Lower leg skin (tissue), 4 donors: ENCODE measurements around the gene MFF. TPM values are rescaled to one million over a fixed set of nuclear protein-coding genes. Genes with fewer than 3 reads are reported as not detected.

ENCODE experiments used
- DNase-seq, 2 donors: peaks; one replicate each; pipeline ENCODE4 v3.0.0-alpha.2; 2019; ENCODE audit warnings: low spot score in 2 of 2
- H3K4me3 ChIP-seq: fragments of 200-600 bp; sonication (generic); 2 replicates; pipeline ENCODE4 v1.5.1; 2017; ENCODE audit warnings: mild to moderate bottlenecking, low read depth; ENCODE audit not compliant: poor library complexity, severe bottlenecking
- POLR2A ChIP-seq, 2 donors: fragments of 450-650 bp; IDR thresholded peaks; one replicate each; pipeline ENCODE4 v1.6.1; 2016 to 2017; ENCODE audit warnings: antibody characterized with exemption in 2 of 2, mild to moderate bottlenecking in 1 of 2, moderate library complexity in 1 of 2
- WGBS, 2 donors: methylation state at CpG; one replicate each; pipeline ENCODE4 v1.1.5; 2018; 5-methylcytosine and 5-hydroxymethylcytosine counted together
- intact Hi-C: fragments of 100-400 bp; cut with DNase I; formaldehyde crosslinking; loops from one replicate; pipeline ENCODE4 v1.15.0; 2023; ENCODE audit warnings: low total_unique reads
- total RNA-seq, 4 donors: library from RNA; depleted of rRNA; stranded (reverse); fragments of >200 nt; gene quantifications; one replicate each; pipeline ENCODE4 v1.1.0, GENCODE V29; 2016
- TF ChIP-seq, protein P1 (sequence below), 3 donors: fragments of 450-650 bp; IDR thresholded peaks; one replicate each; pipeline ENCODE4 v1.5.1; 2016; ENCODE audit warnings: antibody characterized with exemption in 3 of 3, mild to moderate bottlenecking in 3 of 3, moderate library complexity in 2 of 3

Gene MFF
- total RNA-seq, 4 donors from 2014 or later = 76.6 to 105 (median 83.3) TPM

DNA sequence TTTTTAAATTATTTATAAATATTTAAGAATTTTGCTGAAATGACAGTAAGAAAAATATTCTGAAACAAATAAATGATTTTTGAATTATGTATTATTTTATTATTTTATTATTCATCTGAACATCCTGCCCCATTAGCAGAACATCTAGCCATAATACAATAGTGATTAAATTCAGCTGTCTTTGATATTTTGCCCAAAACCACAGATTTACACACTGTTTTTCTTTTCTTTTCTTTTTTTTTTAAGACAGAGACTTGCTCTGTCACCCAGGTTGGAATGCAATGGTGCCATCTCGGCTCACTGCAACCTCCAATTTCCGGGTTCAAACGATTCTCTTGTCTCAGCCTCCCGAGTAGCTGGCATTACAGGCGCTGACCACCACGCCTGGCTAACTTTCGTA lies 64.6 kb downstream of the MFF start:
- intact Hi-C loops = no loop called here
- 87 to 91% methylated on average over 7 of the region's 7 CpGs for WGBS, 2 donors

DNA sequence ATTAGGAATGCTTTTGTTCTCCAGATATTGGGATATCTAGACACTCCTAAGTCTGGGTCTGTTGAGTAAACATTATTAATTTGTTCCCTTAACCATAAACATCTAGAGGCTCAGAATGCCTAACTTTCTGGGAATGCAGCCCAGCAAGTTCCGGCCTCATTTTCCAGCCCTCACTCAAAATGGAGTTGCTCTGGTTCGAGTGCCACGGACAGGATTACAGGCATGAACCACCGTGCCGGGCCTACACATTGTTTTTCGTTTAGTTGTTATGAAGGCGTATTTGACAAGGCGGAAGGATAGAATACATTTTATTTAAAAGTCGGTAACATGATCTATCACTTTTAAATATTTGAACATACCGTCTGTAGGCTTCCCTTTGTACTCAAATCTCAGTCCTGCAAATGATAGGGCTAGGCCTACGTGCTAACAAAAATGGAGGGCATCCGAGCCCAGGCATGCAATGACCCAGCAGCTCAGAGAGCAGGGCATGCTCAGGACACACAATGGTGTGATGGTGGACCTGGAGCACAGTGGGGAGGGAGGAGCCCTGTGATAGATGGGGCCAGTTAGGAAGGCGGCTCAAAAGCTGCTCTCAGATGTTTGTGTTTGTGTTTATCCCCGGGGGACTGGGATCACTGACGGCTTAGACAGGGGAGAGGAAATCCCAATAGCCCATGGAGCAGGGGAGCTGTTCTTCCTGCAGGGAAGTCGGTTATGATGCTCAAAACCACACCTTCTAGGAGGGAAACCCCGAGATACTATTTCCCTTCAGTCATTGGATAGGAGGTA lies 65.6 kb downstream of the MFF start:
- DNase-seq = no peak
- 88 to 90% methylated on average over 17 of the region's 17 CpGs for WGBS, 2 donors
- no peak for TF ChIP-seq POLR2A (IDR thresholded peaks at IDR 0.05)
- TF ChIP-seq, protein P1, sequence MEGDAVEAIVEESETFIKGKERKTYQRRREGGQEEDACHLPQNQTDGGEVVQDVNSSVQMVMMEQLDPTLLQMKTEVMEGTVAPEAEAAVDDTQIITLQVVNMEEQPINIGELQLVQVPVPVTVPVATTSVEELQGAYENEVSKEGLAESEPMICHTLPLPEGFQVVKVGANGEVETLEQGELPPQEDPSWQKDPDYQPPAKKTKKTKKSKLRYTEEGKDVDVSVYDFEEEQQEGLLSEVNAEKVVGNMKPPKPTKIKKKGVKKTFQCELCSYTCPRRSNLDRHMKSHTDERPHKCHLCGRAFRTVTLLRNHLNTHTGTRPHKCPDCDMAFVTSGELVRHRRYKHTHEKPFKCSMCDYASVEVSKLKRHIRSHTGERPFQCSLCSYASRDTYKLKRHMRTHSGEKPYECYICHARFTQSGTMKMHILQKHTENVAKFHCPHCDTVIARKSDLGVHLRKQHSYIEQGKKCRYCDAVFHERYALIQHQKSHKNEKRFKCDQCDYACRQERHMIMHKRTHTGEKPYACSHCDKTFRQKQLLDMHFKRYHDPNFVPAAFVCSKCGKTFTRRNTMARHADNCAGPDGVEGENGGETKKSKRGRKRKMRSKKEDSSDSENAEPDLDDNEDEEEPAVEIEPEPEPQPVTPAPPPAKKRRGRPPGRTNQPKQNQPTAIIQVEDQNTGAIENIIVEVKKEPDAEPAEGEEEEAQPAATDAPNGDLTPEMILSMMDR (IDR thresholded peaks at IDR 0.05) = no peak
- intact Hi-C loops = no loop called here
- H3K4me3 ChIP-seq = no peak overlapping the region

More for the DNA sequence above, 64.6 kb downstream of the MFF start:
- no peak for DNase-seq
- no peak overlapping the region for H3K4me3 ChIP-seq
- TF ChIP-seq, protein P1 (IDR thresholded peaks at IDR 0.05) = no peak
- no peak for TF ChIP-seq POLR2A (IDR thresholded peaks at IDR 0.05)

DNA sequence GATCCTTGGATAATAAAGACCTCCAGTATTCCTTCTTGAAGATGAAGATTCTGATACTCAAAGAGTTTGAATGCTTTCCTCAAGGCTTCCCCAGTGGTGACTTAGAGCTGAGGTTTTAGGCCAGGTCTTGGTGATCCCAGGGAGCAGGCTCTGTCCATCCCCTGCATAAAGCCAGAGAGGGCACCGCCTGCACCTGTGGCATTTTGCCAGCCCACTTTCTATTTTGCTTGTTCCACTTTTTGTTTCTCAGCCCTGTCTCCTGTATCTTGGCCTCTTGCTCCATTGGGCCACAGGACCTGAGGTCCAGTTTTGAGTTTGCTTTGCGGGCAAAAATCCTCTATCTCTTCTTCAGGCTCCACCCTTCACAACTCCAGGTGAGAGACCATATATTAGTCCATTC lies 69.3 kb downstream of the MFF start:
- no peak for DNase-seq
- no peak overlapping the region for H3K4me3 ChIP-seq
- TF ChIP-seq, protein P1 (IDR thresholded peaks at IDR 0.05) = no peak
- no peak for TF ChIP-seq POLR2A (IDR thresholded peaks at IDR 0.05)
- 94 to 95% methylated on average over 2 of the region's 2 CpGs for WGBS, 2 donors
- intact Hi-C loops = no loop called here

DNA sequence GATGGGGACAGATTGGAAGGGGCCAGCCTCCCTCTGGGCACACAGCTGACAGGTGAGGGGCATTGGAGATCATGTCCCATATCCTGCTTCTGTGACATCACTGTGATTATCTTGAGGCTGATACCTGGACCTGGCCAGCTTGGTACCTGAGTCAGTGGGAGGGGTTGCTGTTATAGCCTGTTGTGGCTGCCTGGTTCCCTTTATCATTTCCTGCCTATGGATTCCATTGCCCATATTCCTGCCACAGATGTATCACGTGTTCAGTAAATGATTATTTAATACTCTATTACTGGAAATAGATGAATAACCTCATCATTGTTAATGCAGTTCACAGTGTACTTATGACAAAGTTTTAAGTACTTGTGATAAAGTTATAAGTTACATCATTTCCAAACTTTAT lies 70.5 kb downstream of the MFF start:
- 52 to 58% methylated on average over 1 of the region's 1 CpG for WGBS, 2 donors
- TF ChIP-seq, protein P1 (IDR thresholded peaks at IDR 0.05) = no peak
- TF ChIP-seq POLR2A (IDR thresholded peaks at IDR 0.05) = no peak
- no peak overlapping the region for H3K4me3 ChIP-seq
- intact Hi-C loops = no loop called here
- no peak for DNase-seq

DNA sequence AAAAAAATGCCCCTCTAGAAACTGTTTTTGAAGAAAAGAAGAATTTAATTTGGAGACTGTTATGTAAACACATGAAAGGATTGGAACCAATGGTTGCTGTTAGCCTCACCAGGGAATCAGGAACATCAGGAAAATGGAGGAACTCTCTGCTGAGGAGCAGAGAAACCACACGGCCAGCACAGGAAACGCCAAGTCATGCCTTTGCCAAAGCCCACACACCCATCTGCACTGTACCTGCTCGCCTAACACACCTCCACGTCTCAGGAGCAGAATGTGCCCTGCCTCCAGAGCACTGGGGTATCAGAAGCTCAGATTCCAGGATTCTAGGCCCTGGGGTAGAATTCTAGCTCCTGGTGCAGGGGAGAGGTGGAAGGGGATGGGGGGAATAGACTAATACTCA lies 72.5 kb downstream of the MFF start:
- 24 to 42% methylated on average over 4 of the region's 4 CpGs for WGBS, 2 donors
- DNase-seq = no peak
- intact Hi-C loops = no loop called here
- no peak overlapping the region for H3K4me3 ChIP-seq
- TF ChIP-seq POLR2A (IDR thresholded peaks at IDR 0.05) = no peak
- TF ChIP-seq, protein P1 (IDR thresholded peaks at IDR 0.05) = no peak
